Measurements from ENCODE around the gene QKI.

The QKI gene

GRCh38 chr6:163369141-163369540, 45.4 kb upstream of the QKI start:
- no peak overlapping the region for H2AFZ ChIP-seq (ENCODE audit: low read depth, low read length)
- no peaks in the 10 kb centered on the region for H3K79me2 ChIP-seq (ENCODE audit: insufficient read depth, low read length)
- H3K4me2 ChIP-seq (ENCODE audit: insufficient read depth, low read length): no peak overlapping the region
- H3K36me3 ChIP-seq (ENCODE audit: insufficient read depth, low read length): no peaks in the 10 kb centered on the region
- DNase-seq (no peak), ATAC-seq (ENCODE audit: insufficient read depth, low read depth) (no peak)
- no peak for TF ChIP-seq EZH2 (IDR thresholded peaks at IDR 0.05; ENCODE audit: borderline replicate concordance, low read depth, low read length, severe bottlenecking)
- TF ChIP-seq CTCF (IDR thresholded peaks at IDR 0.05; ENCODE audit: borderline replicate concordance, extremely low read depth, low read length, poor library complexity, severe bottlenecking): no peak
- H3K9ac ChIP-seq (ENCODE audit: low read depth, low read length): no peak overlapping the region
- H4K20me1 ChIP-seq (ENCODE audit: insufficient read depth, low read length): no peaks in the 10 kb centered on the region
- H3K27ac ChIP-seq (ENCODE audit: low read length): no peak overlapping the region
- H3K9me3 ChIP-seq (ENCODE audit: insufficient read depth, low read length, severe bottlenecking): no peaks in the 10 kb centered on the region
- no peaks in the 10 kb centered on the region for H3K4me1 ChIP-seq (ENCODE audit: insufficient read depth, low read length)
- no peaks in the 10 kb centered on the region for H3K27me3 ChIP-seq (ENCODE audit: insufficient read depth, low read length, poor library complexity)
- no peak overlapping the region for H3K4me3 ChIP-seq (ENCODE audit: low read depth in 1 of 2, low read length in 2 of 2)

GRCh38 chr6:163369628-163370365, 44.7 kb upstream of the QKI start:
- Histone ChIP-seq H3K27me3 (ENCODE audit: insufficient read depth, low read length, poor library complexity) (no peaks in the 10 kb centered on the region), H3K4me1 (ENCODE audit: insufficient read depth, low read length) (no peaks in the 10 kb centered on the region), H3K79me2 (ENCODE audit: insufficient read depth, low read length) (no peaks in the 10 kb centered on the region), H3K4me3 (ENCODE audit: low read depth in 1 of 2, low read length in 2 of 2) (no peak overlapping the region), H4K20me1 (ENCODE audit: insufficient read depth, low read length) (no peaks in the 10 kb centered on the region), H3K27ac (ENCODE audit: low read length) (no peak overlapping the region), H3K36me3 (ENCODE audit: insufficient read depth, low read length) (no peaks in the 10 kb centered on the region), H3K9me3 (ENCODE audit: insufficient read depth, low read length, severe bottlenecking) (no peaks in the 10 kb centered on the region), H3K9ac (ENCODE audit: low read depth, low read length) (no peak overlapping the region), H3K4me2 (ENCODE audit: insufficient read depth, low read length) (no peak overlapping the region), H2AFZ (ENCODE audit: low read depth, low read length) (no peak overlapping the region)
- no peak for ATAC-seq (ENCODE audit: insufficient read depth, low read depth)
- no peak for DNase-seq
- TF ChIP-seq CTCF (IDR thresholded peaks at IDR 0.05; ENCODE audit: borderline replicate concordance, extremely low read depth, low read length, poor library complexity, severe bottlenecking) (no peak), EZH2 (IDR thresholded peaks at IDR 0.05; ENCODE audit: borderline replicate concordance, low read depth, low read length, severe bottlenecking) (no peak)

- no peak overlapping the region for H2AFZ ChIP-seq (ENCODE audit: low read depth, low read length)
- no peak for DNase-seq
- H4K20me1 ChIP-seq (ENCODE audit: insufficient read depth, low read length): no peaks in the 10 kb centered on the region
- TF ChIP-seq CTCF (IDR thresholded peaks at IDR 0.05; ENCODE audit: borderline replicate concordance, extremely low read depth, low read length, poor library complexity, severe bottlenecking) (no peak), EZH2 (IDR thresholded peaks at IDR 0.05; ENCODE audit: borderline replicate concordance, low read depth, low read length, severe bottlenecking) (no peak)
- H3K9me3 ChIP-seq (ENCODE audit: insufficient read depth, low read length, severe bottlenecking): no peaks in the 10 kb centered on the region
- ATAC-seq (ENCODE audit: insufficient read depth, low read depth): no peak
- H3K9ac ChIP-seq (ENCODE audit: low read depth, low read length): no peak overlapping the region
- no peaks in the 10 kb centered on the region for H3K36me3 ChIP-seq (ENCODE audit: insufficient read depth, low read length)
- no peak overlapping the region for H3K4me2 ChIP-seq (ENCODE audit: insufficient read depth, low read length)
- no peak overlapping the region for H3K27ac ChIP-seq (ENCODE audit: low read length)
- H3K27me3 ChIP-seq (ENCODE audit: insufficient read depth, low read length, poor library complexity): no peaks in the 10 kb centered on the region
- no peaks in the 10 kb centered on the region for H3K4me1 ChIP-seq (ENCODE audit: insufficient read depth, low read length)
- no peaks in the 10 kb centered on the region for H3K79me2 ChIP-seq (ENCODE audit: insufficient read depth, low read length)
- no peak overlapping the region for H3K4me3 ChIP-seq (ENCODE audit: low read depth in 1 of 2, low read length in 2 of 2)
Observed at GRCh38 chr6:163370464-163371117, 43.9 kb upstream of the QKI start.

Data from DND-41 (cell line).